Tibial nerve (tissue), 4 donors: ENCODE measurements around the gene CIAPIN1. TPM values are rescaled to one million over a fixed set of nuclear protein-coding genes. Genes with fewer than 3 reads are reported as not detected.

Source experiments
- DNase-seq, 2 donors: peaks; one replicate each; pipeline ENCODE4 v3.0.0-alpha.2; 2019; ENCODE audit warnings: low spot score in 2 of 2
- H3K27ac ChIP-seq, 4 donors: fragments of 200-600 bp; sonication (generic) in 3 of 4; one replicate each; pipeline ENCODE4 v1.5.1; 2017 to 2019; ENCODE audit warnings: mild to moderate bottlenecking in 1 of 4
- H3K27me3 ChIP-seq, 2 donors: fragments of 200-600 bp; sonication (generic) in 1 of 2; one replicate each; pipeline versions ENCODE4 v1.5.1 to v1.6.0; 2017 to 2019
- H3K36me3 ChIP-seq, 3 donors: fragments of 200-600 bp; sonication (generic); one replicate each; pipeline ENCODE4 v1.5.1; 2018 to 2019
- H3K4me1 ChIP-seq, 4 donors: fragments of 200-600 bp; sonication (generic) in 3 of 4; one replicate each; pipeline ENCODE4 v1.5.1; 2017 to 2019
- H3K4me3 ChIP-seq, 4 donors: fragments of 200-600 bp; sonication (generic) in 3 of 4; one replicate each; pipeline ENCODE4 v1.5.1; 2017 to 2019; ENCODE audit warnings: mild to moderate bottlenecking in 1 of 4, moderate library complexity in 1 of 4
- H3K9me3 ChIP-seq, 4 donors: fragments of 200-600 bp; sonication (generic) in 3 of 4; one replicate each; pipeline ENCODE4 v1.5.1; 2017 to 2019
- CTCF ChIP-seq, 5 experiments: fragments of 200-600 bp in 3 of 5; fragments of 450-650 bp in 2 of 5; sonication (generic) in 3 of 5; IDR thresholded peaks; one replicate each; pipeline ENCODE4 v1.5.1; 2016 to 2019; ENCODE audit warnings: antibody characterized with exemption in 5 of 5, mild to moderate bottlenecking in 3 of 5, moderate library complexity in 2 of 5
- EP300 ChIP-seq, 2 donors: sonication (generic); formaldehyde crosslinking; IDR thresholded peaks; one replicate each; pipeline ENCODE4 v1.6.1; 2017; ENCODE audit warnings: antibody characterized with exemption in 2 of 2, mild to moderate bottlenecking in 1 of 2
- POLR2A ChIP-seq, 2 donors: fragments of 450-650 bp; IDR thresholded peaks; one replicate each; pipeline ENCODE4 v1.6.1; 2017; ENCODE audit warnings: antibody characterized with exemption in 2 of 2, mild to moderate bottlenecking in 2 of 2, moderate library complexity in 2 of 2
- WGBS, 2 donors: methylation state at CpG; one replicate each; pipeline ENCODE4 v1.1.5; 2018; 5-methylcytosine and 5-hydroxymethylcytosine counted together
- total RNA-seq, 4 donors: library from RNA; depleted of rRNA; stranded (reverse); fragments of >200 nt; gene quantifications; one replicate each; pipeline ENCODE4 v1.1.0, GENCODE V29; 2016

CIAPIN1 gene
- total RNA-seq, 4 donors from 2014 or later, result 23.4 to 26.7 (median 25.7) TPM

- Histone ChIP-seq H3K4me3 (no peak overlapping the region), H3K36me3 (peaks cover 0 to under 1% (median 0%) of the 10 kb centered on the region in 3 donors), H3K4me1 (peaks cover 0 to 41% (median 4%) of the 10 kb centered on the region in 4 donors), H3K9me3 (peaks cover 0 to 2% (median 0%) of the 10 kb centered on the region in 4 donors), H3K27me3 (no peaks in the 10 kb centered on the region), H3K27ac (no peak overlapping the region)
- WGBS, 2 donors, result 65 to 87% methylated on average over 3 of the region's 3 CpGs
- TF ChIP-seq EP300 (IDR thresholded peaks at IDR 0.05), result no peak
- DNase-seq, result no peak
Observed at GRCh38 chr16:57387598-57388354, 59.4 kb downstream of the CIAPIN1 start.

- TF ChIP-seq POLR2A (IDR thresholded peaks at IDR 0.05) (no peak), EP300 (IDR thresholded peaks at IDR 0.05) (no peak), CTCF (IDR thresholded peaks at IDR 0.05) (no peak)
- H3K9me3 ChIP-seq, result peaks cover 0 to 2% (median 0%) of the 10 kb centered on the region in 4 donors
- no peak for DNase-seq
- no peak overlapping the region for H3K4me3 ChIP-seq
- H3K27ac ChIP-seq, result no peak overlapping the region
- WGBS, 2 donors, result 63 to 68% methylated on average over 5 of the region's 5 CpGs
- H3K4me1 ChIP-seq, result peaks cover 0 to 42% (median 4%) of the 10 kb centered on the region in 4 donors
- no peaks in the 10 kb centered on the region for H3K27me3 ChIP-seq
- peaks cover 0 to 11% (median 0%) of the 10 kb centered on the region in 3 donors for H3K36me3 ChIP-seq
Observed at GRCh38 chr16:57386381-57386951, 60.7 kb downstream of the CIAPIN1 start.

GRCh38 chr16:57385083-57385482 lies 62.1 kb downstream of the CIAPIN1 start:
- Histone ChIP-seq H3K4me3 (no peak overlapping the region), H3K36me3 (peaks cover 0 to 11% (median 0%) of the 10 kb centered on the region in 3 donors), H3K27me3 (no peaks in the 10 kb centered on the region), H3K4me1 (peaks cover 0 to 44% (median 4%) of the 10 kb centered on the region in 4 donors), H3K9me3 (no peaks in the 10 kb centered on the region), H3K27ac (no peak overlapping the region)
- whole genome bisulfite sequencing, 2 donors, result 69 to 83% methylated on average over 5 of the region's 5 CpGs
- TF ChIP-seq POLR2A (IDR thresholded peaks at IDR 0.05) (no peak), CTCF (IDR thresholded peaks at IDR 0.05) (no peak)
- DNase-seq, result no peak

- Histone ChIP-seq H3K4me1 (peaks cover 0 to 44% (median 4%) of the 10 kb centered on the region in 4 donors), H3K36me3 (peaks cover 0 to 11% (median 0%) of the 10 kb centered on the region in 3 donors), H3K27ac (peak overlapping the region in 2 of 4 donors; percentile 11 to 36), H3K9me3 (no peaks in the 10 kb centered on the region), H3K27me3 (no peaks in the 10 kb centered on the region), H3K4me3 (no peak overlapping the region)
- no peak for TF ChIP-seq CTCF (IDR thresholded peaks at IDR 0.05)
- TF ChIP-seq EP300 (IDR thresholded peaks at IDR 0.05), result no peak
- TF ChIP-seq POLR2A (IDR thresholded peaks at IDR 0.05), result no peak
- DNase-seq, result no peak
- WGBS, 2 donors, result 68 to 70% methylated on average over 10 to 11 of the region's 11 CpGs
Observed at GRCh38 chr16:57384248-57385070, 62.7 kb downstream of the CIAPIN1 start.
